Upper lobe of right lung (tissue), 1 donor: ENCODE measurements around the gene RTEL1. TPM values are rescaled to one million over a fixed set of nuclear protein-coding genes. Genes with fewer than 3 reads are reported as not detected.
"Not testable (repeated sequence)": the region's sequence is repeated elsewhere in the genome, so short reads cannot be mapped to it uniquely, and the experiment has no call there.

Source experiments
- ATAC-seq: fragments of 200-7000 bp; cut with Tn5 transposase; one replicate; pipeline ENCODE4 v1.9.1; 2020; ENCODE audit warnings: mild to moderate bottlenecking, moderate library complexity
- DNase-seq: peaks from one replicate; pipeline ENCODE4 v3.0.0-alpha.2; 2020
- H3K27ac ChIP-seq: fragments of 200-600 bp; one replicate; pipeline ENCODE4 v1.8.0; 2022
- H3K27me3 ChIP-seq: fragments of 200-600 bp; one replicate; pipeline ENCODE4 v1.8.0; 2022; ENCODE audit warnings: mild to moderate bottlenecking
- H3K36me3 ChIP-seq: fragments of 200-600 bp; one replicate; pipeline ENCODE4 v1.8.0; 2022
- H3K4me1 ChIP-seq: fragments of 200-600 bp; one replicate; pipeline ENCODE4 v1.8.0; 2022
- H3K4me3 ChIP-seq: fragments of 200-600 bp; one replicate; pipeline ENCODE4 v1.8.0; 2022; ENCODE audit warnings: mild to moderate bottlenecking
- H3K9me3 ChIP-seq: fragments of 200-600 bp; one replicate; pipeline ENCODE4 v1.8.0; 2022
- intact Hi-C: fragments of 100-400 bp; cut with DNase I; formaldehyde crosslinking; loops from one replicate; pipeline ENCODE4 v1.11.0; 2022
- total RNA-seq: library from RNA; stranded (reverse); fragmentation: NEBNext Ultra II Directional; extraction: Animal tissue kit (Norgen Biotek cat#: 25700); gene quantifications from one replicate; pipeline ENCODE4 v1.2.1, GENCODE V29; 2021
- TF ChIP-seq, protein P1 (sequence below): fragments of 200-600 bp; IDR thresholded peaks from one replicate; pipeline ENCODE4 v1.8.0; 2022; ENCODE audit warnings: antibody characterized with exemption
- donor health status: DM: no; HTN: yes; CAD: no; lungs with severe emphysema.

RTEL1 gene
- total RNA-seq, 1 donor from 2014 or later: 26.7 TPM

DNA sequence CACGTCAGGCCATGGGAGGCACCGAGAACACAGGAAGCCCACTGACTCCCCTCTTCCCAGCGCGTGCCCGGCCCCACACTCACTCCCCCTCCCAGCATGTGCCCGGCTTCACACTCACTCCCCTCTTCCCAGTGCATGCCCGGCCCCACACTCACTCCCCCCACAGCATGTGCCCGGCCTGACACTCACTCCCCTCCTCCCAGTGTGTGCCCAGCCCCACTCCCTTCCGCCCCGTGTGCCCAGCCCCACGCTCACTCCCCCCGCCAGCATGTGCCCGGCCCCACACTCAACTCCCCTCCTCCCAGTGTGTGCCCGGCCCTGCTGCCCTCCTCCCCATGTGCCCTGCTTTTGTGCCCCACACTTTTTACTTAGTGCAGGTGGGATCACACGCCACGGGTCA, 9.7 kb downstream of the RTEL1 start:
- Histone ChIP-seq H3K4me1 (no peaks in the 10 kb centered on the region), H3K36me3 (peaks cover 35% of the 10 kb centered on the region), H3K4me3 (no peak overlapping the region), H3K9me3 (no peaks in the 10 kb centered on the region), H3K27me3 (no peaks in the 10 kb centered on the region), H3K27ac (no peak overlapping the region)
- ATAC-seq: no peak
- TF ChIP-seq, protein P1, sequence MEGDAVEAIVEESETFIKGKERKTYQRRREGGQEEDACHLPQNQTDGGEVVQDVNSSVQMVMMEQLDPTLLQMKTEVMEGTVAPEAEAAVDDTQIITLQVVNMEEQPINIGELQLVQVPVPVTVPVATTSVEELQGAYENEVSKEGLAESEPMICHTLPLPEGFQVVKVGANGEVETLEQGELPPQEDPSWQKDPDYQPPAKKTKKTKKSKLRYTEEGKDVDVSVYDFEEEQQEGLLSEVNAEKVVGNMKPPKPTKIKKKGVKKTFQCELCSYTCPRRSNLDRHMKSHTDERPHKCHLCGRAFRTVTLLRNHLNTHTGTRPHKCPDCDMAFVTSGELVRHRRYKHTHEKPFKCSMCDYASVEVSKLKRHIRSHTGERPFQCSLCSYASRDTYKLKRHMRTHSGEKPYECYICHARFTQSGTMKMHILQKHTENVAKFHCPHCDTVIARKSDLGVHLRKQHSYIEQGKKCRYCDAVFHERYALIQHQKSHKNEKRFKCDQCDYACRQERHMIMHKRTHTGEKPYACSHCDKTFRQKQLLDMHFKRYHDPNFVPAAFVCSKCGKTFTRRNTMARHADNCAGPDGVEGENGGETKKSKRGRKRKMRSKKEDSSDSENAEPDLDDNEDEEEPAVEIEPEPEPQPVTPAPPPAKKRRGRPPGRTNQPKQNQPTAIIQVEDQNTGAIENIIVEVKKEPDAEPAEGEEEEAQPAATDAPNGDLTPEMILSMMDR: no peak
- intact Hi-C loops: no loop called here
- DNase-seq: no peak

DNA sequence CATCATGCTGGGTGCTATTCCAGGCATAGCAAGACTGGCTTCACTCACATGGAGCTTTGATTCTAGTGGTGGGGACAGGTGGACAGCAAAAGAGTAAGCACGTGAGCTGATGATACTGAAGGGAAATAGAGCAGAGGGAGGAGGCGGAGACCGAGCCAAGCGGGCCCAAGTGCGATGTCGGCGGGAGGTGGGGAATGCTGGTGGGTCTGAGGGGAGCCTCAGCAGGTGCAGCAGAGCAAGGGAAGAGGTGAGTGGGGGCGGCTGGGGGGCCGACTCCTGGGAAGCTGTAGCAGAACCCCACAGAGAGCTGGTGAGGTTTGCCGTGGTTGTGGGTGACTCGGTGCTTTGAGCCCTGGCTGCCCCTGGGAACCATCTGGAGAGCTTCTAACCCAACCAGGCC, 10.2 kb downstream of the RTEL1 start:
- intact Hi-C loops: no loop called here
- no peak for ATAC-seq
- TF ChIP-seq, protein P1: no peak
- Histone ChIP-seq H3K27ac (no peak overlapping the region), H3K4me3 (no peak overlapping the region), H3K27me3 (no peaks in the 10 kb centered on the region), H3K4me1 (no peaks in the 10 kb centered on the region), H3K36me3 (peaks cover 30% of the 10 kb centered on the region), H3K9me3 (no peaks in the 10 kb centered on the region)
- DNase-seq: no peak

DNA sequence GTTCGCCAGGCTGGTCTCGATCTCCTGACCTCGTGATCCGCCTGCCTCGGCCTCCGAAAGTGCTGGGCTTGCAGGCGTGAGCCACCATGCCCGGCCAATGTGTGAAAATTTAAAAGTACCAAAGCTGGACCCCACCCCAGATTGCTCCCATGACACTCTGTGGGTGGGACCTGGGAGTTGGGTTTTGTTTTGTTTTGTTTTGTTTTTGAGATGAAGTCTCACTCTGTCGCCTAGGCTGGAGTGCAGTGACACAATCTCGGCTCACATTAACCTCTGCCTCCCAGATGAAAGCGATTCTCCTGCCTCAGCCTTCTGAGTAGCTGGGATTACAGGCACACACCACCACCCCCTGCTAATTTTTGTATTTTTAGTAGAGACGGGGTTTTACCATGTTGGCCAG, 13.6 kb downstream of the RTEL1 start:
- H3K36me3 ChIP-seq: peaks cover 44% of the 10 kb centered on the region
- H3K4me3 ChIP-seq, DNase-seq, ATAC-seq, intact Hi-C loops, H3K27ac ChIP-seq, H3K9me3 ChIP-seq, H3K4me1 ChIP-seq, H3K27me3 ChIP-seq: not testable (repeated sequence)

DNA sequence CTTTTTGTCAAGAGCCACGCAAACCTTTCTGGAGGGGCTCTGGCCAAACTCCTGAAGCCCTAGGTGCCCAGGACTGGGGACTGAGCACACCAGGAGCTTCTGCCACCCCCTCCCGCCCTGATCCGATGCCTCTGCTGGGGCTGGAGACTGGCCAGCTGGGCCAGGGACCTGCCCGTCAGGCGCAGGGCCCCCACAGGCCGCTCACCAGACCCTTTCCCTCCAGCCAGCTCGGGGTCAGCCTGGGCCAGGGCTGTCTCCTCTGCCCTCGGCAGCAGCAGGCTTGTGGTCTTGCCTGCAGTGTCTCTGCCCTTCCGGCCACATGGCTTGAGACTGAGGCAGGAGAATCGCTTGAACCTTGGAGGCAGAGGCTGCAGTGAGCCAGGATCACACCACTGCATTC, 14.6 kb downstream of the RTEL1 start:
- DNase-seq: no peak
- Histone ChIP-seq H3K36me3 (peaks cover 39% of the 10 kb centered on the region), H3K27me3 (no peaks in the 10 kb centered on the region), H3K9me3 (no peaks in the 10 kb centered on the region), H3K4me1 (no peaks in the 10 kb centered on the region), H3K4me3 (no peak overlapping the region), H3K27ac (no peak overlapping the region)
- no peak for ATAC-seq
- intact Hi-C loops: no loop called here
- TF ChIP-seq, protein P1: no peak

DNA sequence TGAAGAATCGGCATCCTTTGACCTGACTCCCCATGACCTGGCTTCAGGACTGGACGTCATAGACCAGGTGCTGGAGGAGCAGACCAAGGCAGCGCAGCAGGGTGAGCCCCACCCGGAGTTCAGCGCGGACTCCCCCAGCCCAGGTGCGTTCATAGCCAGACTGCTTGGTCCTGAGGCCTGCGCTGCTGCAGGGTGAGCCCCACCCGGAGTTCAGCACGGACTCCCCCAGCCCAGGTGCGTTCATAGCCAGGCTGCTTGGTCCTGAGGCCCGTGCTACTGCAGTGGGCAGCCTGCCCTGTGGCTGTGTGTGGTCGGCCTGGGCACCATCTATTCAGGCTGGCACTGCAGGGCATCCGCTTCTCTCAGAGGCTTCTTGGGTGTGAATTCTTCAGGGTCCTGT, 15.8 kb downstream of the RTEL1 start:
- Histone ChIP-seq H3K4me3 (no peak overlapping the region), H3K27me3 (no peaks in the 10 kb centered on the region), H3K36me3 (peaks cover 31% of the 10 kb centered on the region), H3K4me1 (no peaks in the 10 kb centered on the region), H3K9me3 (no peaks in the 10 kb centered on the region), H3K27ac (no peak overlapping the region)
- peak; percentile 22 for ATAC-seq
- intact Hi-C loops: no loop called here
- DNase-seq: no peak
- TF ChIP-seq, protein P1: no peak

DNA sequence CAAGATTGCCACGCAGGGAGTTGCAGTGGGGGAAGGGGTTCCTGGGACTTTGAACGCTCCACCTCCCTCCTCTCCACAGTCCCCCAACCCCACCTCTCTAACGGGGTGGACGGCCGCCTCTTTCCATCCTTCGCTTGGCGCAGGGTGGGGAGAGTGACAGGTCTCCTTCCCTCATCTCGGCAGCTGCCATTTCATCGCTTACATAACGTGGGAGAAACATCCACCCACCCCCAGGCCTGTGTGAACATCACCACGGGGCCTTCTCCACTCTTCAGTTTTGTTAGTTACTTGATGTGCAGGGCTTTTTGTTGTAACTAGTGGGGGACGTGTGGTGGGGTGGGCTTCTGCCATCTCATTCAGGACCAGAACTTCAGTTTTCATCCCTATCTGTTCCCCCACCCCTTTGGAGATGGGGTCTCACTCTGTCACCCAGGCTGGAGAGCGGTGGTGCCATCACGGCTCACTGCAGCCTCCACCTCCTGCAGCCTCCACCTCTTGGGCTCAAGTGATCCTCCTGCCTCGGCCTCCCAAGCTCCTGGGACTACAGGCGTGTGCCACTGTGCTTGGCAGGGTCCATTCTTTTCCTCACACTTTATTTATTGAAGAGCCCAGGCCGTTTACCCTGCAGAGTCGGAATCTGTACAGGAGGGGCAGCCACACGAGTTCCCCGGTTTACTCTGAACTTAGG, 17.7 kb downstream of the RTEL1 start:
- Histone ChIP-seq H3K9me3 (no peaks in the 10 kb centered on the region), H3K27ac (no peak overlapping the region), H3K4me1 (no peaks in the 10 kb centered on the region), H3K27me3 (no peaks in the 10 kb centered on the region), H3K36me3 (peaks cover 28% of the 10 kb centered on the region), H3K4me3 (no peak overlapping the region)
- intact Hi-C loops: no loop called here
- ATAC-seq: no peak
- no peak for DNase-seq
- TF ChIP-seq, protein P1: no peak
